GM03348 (cell line): ENCODE results near the gene WEE2.
"Not testable (repeated sequence)": the region's sequence is repeated elsewhere in the genome, so short reads cannot be mapped to it uniquely, and the experiment has no call there.

Source experiments
- DNase-seq: peaks from one replicate; pipeline ENCODE4 v3.0.0; 2012; ENCODE audit warnings: low spot score

WEE2 gene

GRCh38 chr7:141714571-141714970 is 6.4 kb downstream of the WEE2 start:
- DNase-seq, result no peak

GRCh38 chr7:141715018-141715417 is 6.9 kb downstream of the WEE2 start:
- no peak for DNase-seq

- no peak for DNase-seq
These were observed 7.9 kb downstream of the WEE2 start for GRCh38 chr7:141715794-141716689.

GRCh38 chr7:141717450-141717849 is 9.3 kb downstream of the WEE2 start:
- DNase-seq, result no peak

GRCh38 chr7:141722529-141722928 is 14.4 kb downstream of the WEE2 start:
- DNase-seq, result no peak

GRCh38 chr7:141729020-141729419 is 20.9 kb downstream of the WEE2 start:
- no peak for DNase-seq

GRCh38 chr7:141731476-141732149 is 23.5 kb downstream of the WEE2 start:
- peak; percentile 13 for DNase-seq

GRCh38 chr7:141737118-141737835 is 29.1 kb downstream of the WEE2 start:
- DNase-seq, result no peak

- peak; percentile 91 for DNase-seq
These were observed 29.9 kb downstream of the WEE2 start, which contains the start of gene SSBP1 for GRCh38 chr7:141737836-141738591. Gene SSBP1, plus strand, starts transcription at chr7:141738358. Its CDS starts 809 bp downstream, at chr7:141739167.

GRCh38 chr7:141738592-141739013 is 30.4 kb downstream of the WEE2 start:
- no peak for DNase-seq

GRCh38 chr7:141739250-141739649 is 31.1 kb downstream of the WEE2 start:
- no peak for DNase-seq

- no peak for DNase-seq
These were observed 34.1 kb downstream of the WEE2 start for GRCh38 chr7:141742229-141742628.

GRCh38 chr7:141744131-141744530 is 36.0 kb downstream of the WEE2 start:
- DNase-seq, result no peak

GRCh38 chr7:141748396-141748795 is 40.2 kb downstream of the WEE2 start:
- DNase-seq, result no peak

- not testable (repeated sequence) for DNase-seq
These were observed 43.8 kb downstream of the WEE2 start for GRCh38 chr7:141751904-141752303.

GRCh38 chr7:141752634-141753033 is 44.5 kb downstream of the WEE2 start:
- DNase-seq, result no peak

GRCh38 chr7:141754939-141755338 is 46.8 kb downstream of the WEE2 start:
- DNase-seq, result peak; percentile 15

- no peak for DNase-seq
These were observed 55.6 kb downstream of the WEE2 start, which contains the start of gene TAS2R3 for GRCh38 chr7:141763797-141764196. Gene TAS2R3, plus strand, starts transcription at chr7:141764097. Its CDS starts 62 bp downstream, at chr7:141764159.

- DNase-seq, result not testable (repeated sequence)
These were observed 62.0 kb downstream of the WEE2 start for GRCh38 chr7:141770083-141770583.

GRCh38 chr7:141776374-141776773 is 68.2 kb downstream of the WEE2 start, which contains the start of gene TAS2R4:
Gene TAS2R4, plus strand, starts transcription at chr7:141776674. Its CDS starts 1,815 bp downstream, at chr7:141778489.
- DNase-seq, result no peak
